IMR-90 (cell line): ENCODE measurements around the gene BLTP2. TPM values are rescaled to one million over a fixed set of nuclear protein-coding genes. Genes with fewer than 3 reads are reported as not detected.

Source experiments
- ATAC-seq: fragments of 200-7000 bp; cut with Tn5 transposase; 2 replicates; pipeline ENCODE4 v1.9.1; 2020; ENCODE audit warnings: low read depth, mild to moderate bottlenecking, moderate library complexity
- BruUV-seq: library from RNA; stranded (reverse); fragments of 400-500 nt; replicated peaks from 2 replicates; lab custom pipeline; 2021; lab: Mats Ljungman, UMichigan
- CTCF ChIA-PET: fragments of 300-600 bp; formaldehyde crosslinking; extraction: SDS; loops from one replicate; lab custom pipeline; 2021; ENCODE audit warnings: antibody characterized with exemption; lab: Yijun Ruan, JAX
- POLR2A ChIA-PET: fragments of 300-600 bp; sonication (Branson Sonifier 250); formaldehyde crosslinking; loops from one replicate; lab custom pipeline; 2022; ENCODE audit warnings: antibody characterized with exemption; ENCODE audit not compliant: unreplicated experiment; lab: Charles Lee
- DNase-seq: peaks from one replicate; pipeline ENCODE4 v3.0.0; 2013
- H2AFZ ChIP-seq: replicated peaks from 2 replicates; pipeline ENCODE3; 2013; ENCODE audit warnings: low read length, mild to moderate bottlenecking; ENCODE audit not compliant: poor library complexity
- H2AK5ac ChIP-seq: 2 replicates; pipeline ENCODE4 v1.6.1; 2013; ENCODE audit warnings: low read depth, low read length, inconsistent platforms
- H2AK9ac ChIP-seq: replicated peaks from 2 replicates; pipeline ENCODE3; 2013; ENCODE audit warnings: mild to moderate bottlenecking, low read depth, low read length, moderate library complexity; ENCODE audit not compliant: poor library complexity
- H2BK120ac ChIP-seq: 2 replicates; pipeline ENCODE4 v1.6.1; 2013; ENCODE audit warnings: low read depth, low read length, inconsistent platforms
- H2BK15ac ChIP-seq: 3 replicates; pipeline ENCODE4 v1.6.1; 2013; ENCODE audit warnings: low read depth, low read length, inconsistent platforms
- H2BK20ac ChIP-seq: 2 replicates; pipeline ENCODE4 v1.6.1; 2013; ENCODE audit warnings: low read depth, mild to moderate bottlenecking, inconsistent platforms, low read length, moderate library complexity
- H2BK5ac ChIP-seq: 2 replicates; pipeline ENCODE4 v1.6.1; 2013; ENCODE audit warnings: mild to moderate bottlenecking, low read depth, low read length, inconsistent platforms; ENCODE audit not compliant: poor library complexity, severe bottlenecking
- H3K14ac ChIP-seq: replicated peaks from 2 replicates; pipeline ENCODE4 v1.6.1; 2013; ENCODE audit warnings: low read depth, low read length, inconsistent platforms
- H3K18ac ChIP-seq: 2 replicates; pipeline ENCODE4 v1.6.1; 2013; ENCODE audit warnings: low read depth, low read length, control low read depth
- H3K23ac ChIP-seq: 2 replicates; pipeline ENCODE4 v1.6.1; 2013; ENCODE audit warnings: low read depth, low read length, inconsistent platforms
- H3K27ac ChIP-seq: 2 replicates; pipeline ENCODE4 v1.5.1; 2013; ENCODE audit warnings: mild to moderate bottlenecking, control low read depth, low read length; ENCODE audit not compliant: insufficient read depth
- H3K27me3 ChIP-seq: 2 replicates; pipeline ENCODE4 v1.6.1; 2013; ENCODE audit warnings: low read length; ENCODE audit not compliant: control insufficient read depth, insufficient read depth
- H3K36me3 ChIP-seq: 2 replicates; pipeline ENCODE4 v1.6.1; 2013; ENCODE audit warnings: low read length, mixed read lengths; ENCODE audit not compliant: control insufficient read depth, insufficient read depth
- H3K4ac ChIP-seq: 2 replicates; pipeline ENCODE4 v1.6.1; 2013; ENCODE audit warnings: low read depth, low read length, inconsistent platforms
- H3K4me1 ChIP-seq: 2 replicates; pipeline ENCODE4 v1.6.1; 2013; ENCODE audit warnings: low read length, mixed read lengths; ENCODE audit not compliant: control insufficient read depth, insufficient read depth
- H3K4me2 ChIP-seq: 2 replicates; pipeline ENCODE4 v1.6.1; 2013; ENCODE audit warnings: low read depth, mild to moderate bottlenecking, control low read depth, low read length, moderate library complexity
- H3K4me3 ChIP-seq: 2 replicates; pipeline ENCODE4 v1.5.1; 2013; ENCODE audit warnings: low read depth, mild to moderate bottlenecking, control low read depth, low read length, moderate library complexity; ENCODE audit not compliant: insufficient read depth
- H3K56ac ChIP-seq: 2 replicates; pipeline ENCODE4 v1.6.1; 2013; ENCODE audit warnings: low read length, inconsistent platforms; ENCODE audit not compliant: insufficient read depth; ENCODE audit errors: extremely low read depth
- H3K79me1 ChIP-seq, 2 experiments: 2 replicates each; pipeline ENCODE4 v1.6.1; 2013; ENCODE audit warnings: low read length in 2 of 2, inconsistent platforms in 1 of 2, low read depth in 1 of 2
- H3K9ac ChIP-seq: 2 replicates; pipeline ENCODE4 v1.6.1; 2013; ENCODE audit warnings: low read depth, low read length, control low read depth
- H3K9me1 ChIP-seq: 2 replicates; pipeline ENCODE4 v1.6.1; 2013; ENCODE audit warnings: low read length, inconsistent platforms; ENCODE audit not compliant: insufficient read depth
- H3K9me3 ChIP-seq: 2 replicates; pipeline ENCODE4 v1.6.1; 2013; ENCODE audit warnings: low read length; ENCODE audit not compliant: control insufficient read depth, insufficient read depth
- H4K20me1 ChIP-seq: 2 replicates; pipeline ENCODE4 v1.6.1; 2013; ENCODE audit warnings: low read length, inconsistent platforms; ENCODE audit not compliant: insufficient read depth
- H4K5ac ChIP-seq: 2 replicates; pipeline ENCODE4 v1.6.1; 2013; ENCODE audit warnings: mild to moderate bottlenecking, low read depth, low read length, control low read depth
- H4K8ac ChIP-seq, 2 experiments: 2 replicates each; pipeline ENCODE4 v1.6.1; 2013; ENCODE audit warnings: low read depth in 2 of 2, low read length in 2 of 2, control low read depth in 1 of 2, inconsistent platforms in 1 of 2
- H4K91ac ChIP-seq: 2 replicates; pipeline ENCODE4 v1.6.1; 2013; ENCODE audit warnings: low read depth, low read length, inconsistent platforms; ENCODE audit not compliant: insufficient read depth
- CEBPB ChIP-seq: IDR thresholded peaks from 2 replicates; pipeline ENCODE4 v1.6.1; 2012; ENCODE audit warnings: low read depth, low read length, improper control_type of control experiment
- FOS ChIP-seq: fragments of 150-350 bp; IDR thresholded peaks from 2 replicates; pipeline ENCODE4 v1.6.1; 2016; ENCODE audit warnings: low read depth, low read length
- MXI1 ChIP-seq: IDR thresholded peaks from 2 replicates; pipeline ENCODE4 v1.6.1; 2012; ENCODE audit warnings: low read depth, mild to moderate bottlenecking, low read length, moderate library complexity, borderline replicate concordance
- NFE2L2 ChIP-seq: fragments of 150-350 bp; IDR thresholded peaks from 2 replicates; pipeline ENCODE4 v1.6.1; 2016; ENCODE audit warnings: low read depth, mild to moderate bottlenecking, low read length
- RAD21 ChIP-seq: IDR thresholded peaks from 2 replicates; pipeline ENCODE4 v1.6.1; 2012; ENCODE audit warnings: low read length, improper control_type of control experiment
- SMC3 ChIP-seq: fragments of 150-350 bp; IDR thresholded peaks from 2 replicates; pipeline ENCODE4 v1.6.1; 2016; ENCODE audit warnings: low read depth, mild to moderate bottlenecking, antibody characterized with exemption, low read length, moderate library complexity
- WGBS, 2 experiments: methylation state at CpG; one replicate each; pipeline versions ENCODE4 v1.1.5 to v1.1.7; 2013; ENCODE audit warnings: missing lambda C conversion rate in 2 of 2; ENCODE audit not compliant: insufficient read length in 1 of 2; ENCODE audit errors: extremely low coverage in 2 of 2; 5-methylcytosine and 5-hydroxymethylcytosine counted together
- dilution Hi-C: fragments of 300-500 bp; cut with HindIII; formaldehyde crosslinking; loops from one replicate; pipeline ENCODE4 v1.14.3; 2018; ENCODE audit warnings: low sequenced_read_pairs; ENCODE audit not compliant: unreplicated experiment
- in situ Hi-C: fragments of 300-500 bp; cut with MboI; formaldehyde crosslinking; loops from 3 replicates; pipeline ENCODE4 v1.14.3; 2019; ENCODE audit warnings: low sequenced_read_pairs, inconsistent platforms, mixed read lengths
- intact Hi-C: fragments of 100-400 bp; cut with micrococcal nuclease; formaldehyde crosslinking; loops from 2 replicates; pipeline ENCODE4 v1.10.0; 2022
- polyA plus RNA-seq, 3 experiments: library from polyadenylated mRNA; depleted of rRNA; stranded (reverse); fragments of >200 nt; gene quantifications; 2 replicates each; pipeline ENCODE4 v1.2.3, GENCODE V29; 2012; ENCODE audit warnings: low replicate concordance in 1 of 3
- total RNA-seq: library from RNA; depleted of rRNA; stranded (reverse); fragments of >200 nt; gene quantifications from 2 replicates; pipeline ENCODE4 v1.2.3, GENCODE V29; 2012
- TF ChIP-seq, protein P1 (sequence below): fragments of 150-350 bp; IDR thresholded peaks from 2 replicates; pipeline ENCODE4 v1.6.1; 2017; ENCODE audit warnings: mild to moderate bottlenecking, antibody characterized with exemption, low read length, low read depth

The BLTP2 gene
- total and polyA plus RNA-seq, 2 of the 4 experiments (the other 2 are of a cell fraction) = 42.3 to 174 TPM

DNA sequence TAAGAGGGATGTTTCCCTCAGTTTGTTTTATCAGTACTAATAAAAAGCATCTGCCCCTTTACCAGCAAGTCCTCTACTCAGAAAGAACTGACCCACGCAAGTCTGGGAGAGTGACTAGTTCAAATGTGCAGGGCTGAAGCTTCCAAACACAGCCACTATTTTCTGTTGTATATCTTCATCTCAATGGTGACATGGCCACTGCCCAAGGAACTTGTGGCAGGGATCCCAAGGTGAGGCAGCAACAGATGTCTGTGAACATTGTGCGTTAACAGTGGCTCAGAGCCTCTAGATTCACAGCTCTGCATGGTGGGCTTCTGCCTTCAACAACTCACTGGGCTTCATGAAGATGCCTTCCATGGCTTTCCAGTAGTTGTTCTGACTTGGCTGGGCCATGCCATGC is 3.7 kb upstream of the BLTP2 start:
- Histone ChIP-seq H3K9ac (no peak overlapping the region), H3K4me2 (no peak overlapping the region), H2AK5ac (no peak overlapping the region), H2AK9ac (no peak overlapping the region), H3K27ac (no peak overlapping the region), H2BK5ac (no peak overlapping the region), H3K79me1 (peaks cover 27 to 43% of the 10 kb centered on the region in 2 experiments), H3K18ac (no peak overlapping the region), H2BK20ac (no peak overlapping the region), H4K5ac (no peak overlapping the region), H3K36me3 (peaks cover 17% of the 10 kb centered on the region), H3K9me3 (no peaks in the 10 kb centered on the region), H3K9me1 (no peaks in the 10 kb centered on the region), H3K27me3 (no peaks in the 10 kb centered on the region), H2BK15ac (no peak overlapping the region), H4K20me1 (peaks cover 8% of the 10 kb centered on the region; the same call in 1 of the 2 replicates), H3K14ac (no peak overlapping the region), H4K8ac (no peak overlapping the region), H3K4me1 (peaks cover 2% of the 10 kb centered on the region; the same call in 1 of the 2 replicates), H3K23ac (no peak overlapping the region), H3K4ac (no peak overlapping the region), H3K4me3 (no peak overlapping the region), H2AFZ (no peak overlapping the region), H2BK120ac (no peak overlapping the region), H3K56ac (no peak overlapping the region), H4K91ac (no peak overlapping the region)
- no TSS peak for BruUV-seq
- POLR2A ChIA-PET = no interaction called here
- in situ Hi-C loops (no loop called here), dilution Hi-C loops (no loop called here), intact Hi-C loops (no loop called here)
- CTCF ChIA-PET = interaction anchor here (1.2 kb wide), 1 partner anchor 78 kb away, joined by 3 read pairs; no protein-coding TSS in a partner anchor
- ATAC-seq (no peak), DNase-seq (no peak)
- WGBS, 2 experiments = 100% methylated on average over 1 of the region's 2 CpGs; no CpG with 5 or more reads in 1 of the 2 experiments
- TF ChIP-seq CEBPB (no peak), SMC3 (no peak), RAD21 (no peak), FOS (no peak), MXI1 (no peak), NFE2L2 (no peak)
- TF ChIP-seq, protein P1, sequence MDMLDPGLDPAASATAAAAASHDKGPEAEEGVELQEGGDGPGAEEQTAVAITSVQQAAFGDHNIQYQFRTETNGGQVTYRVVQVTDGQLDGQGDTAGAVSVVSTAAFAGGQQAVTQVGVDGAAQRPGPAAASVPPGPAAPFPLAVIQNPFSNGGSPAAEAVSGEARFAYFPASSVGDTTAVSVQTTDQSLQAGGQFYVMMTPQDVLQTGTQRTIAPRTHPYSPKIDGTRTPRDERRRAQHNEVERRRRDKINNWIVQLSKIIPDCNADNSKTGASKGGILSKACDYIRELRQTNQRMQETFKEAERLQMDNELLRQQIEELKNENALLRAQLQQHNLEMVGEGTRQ = no peak
